SK-N-SH treated with all-trans-retinoic acid at 6 μM for 48 hours (cell line): ENCODE results near the gene HTT.

ENCODE experiments used
- ARNTL ChIP-seq: fragments of 450-650 bp; formaldehyde crosslinking; IDR thresholded peaks from 2 replicates; pipeline ENCODE4 v1.5.0; 2020; ENCODE audit warnings: low read depth, mild to moderate bottlenecking, moderate library complexity, borderline replicate concordance
- CREB5 ChIP-seq: fragments of 250-450 bp; sonication (Bioruptor Pico); IDR thresholded peaks from 2 replicates; pipeline ENCODE4 v1.5.1; 2020; ENCODE audit warnings: low read depth, mild to moderate bottlenecking, moderate library complexity
- CSDC2 ChIP-seq: fragments of 250-450 bp; sonication (Bioruptor Pico); IDR thresholded peaks from 2 replicates; pipeline ENCODE4 v1.5.0; 2020; ENCODE audit warnings: mild to moderate bottlenecking, moderate library complexity
- CSRNP3 ChIP-seq: fragments of 250-450 bp; sonication (Bioruptor Pico); IDR thresholded peaks from 2 replicates; pipeline ENCODE4 v1.5.1; 2021; ENCODE audit warnings: mild to moderate bottlenecking, moderate library complexity
- ESRRG ChIP-seq: fragments of 250-450 bp; sonication (Bioruptor Pico); IDR thresholded peaks from 2 replicates; pipeline ENCODE4 v1.6.1; 2021; ENCODE audit warnings: mild to moderate bottlenecking
- GLIS3 ChIP-seq: fragments of 250-450 bp; sonication (Bioruptor Pico); IDR thresholded peaks from 2 replicates; pipeline ENCODE4 v1.5.0; 2020; ENCODE audit warnings: mild to moderate bottlenecking, moderate library complexity
- OSR1 ChIP-seq: fragments of 250-450 bp; sonication (Bioruptor Pico); IDR thresholded peaks from 2 replicates; pipeline ENCODE4 v1.8.0; 2022; ENCODE audit warnings: moderate library complexity, mild to moderate bottlenecking, inconsistent platforms
- PATZ1 ChIP-seq: fragments of 250-450 bp; sonication (Bioruptor Pico); IDR thresholded peaks from 2 replicates; pipeline ENCODE4 v1.8.0; 2020; ENCODE audit warnings: mild to moderate bottlenecking, moderate library complexity, borderline replicate concordance
- POU6F1 ChIP-seq: fragments of 250-450 bp; sonication (Bioruptor Pico); IDR thresholded peaks from 2 replicates; pipeline ENCODE4 v1.8.0; 2021; ENCODE audit warnings: low read depth, mild to moderate bottlenecking, moderate library complexity, borderline replicate concordance
- PPARA ChIP-seq: fragments of 250-450 bp; sonication (Bioruptor Pico); IDR thresholded peaks from 2 replicates; pipeline ENCODE4 v1.5.0; 2020; ENCODE audit warnings: mild to moderate bottlenecking, borderline replicate concordance
- TCF4 ChIP-seq: fragments of 250-450 bp; sonication (Bioruptor Pico); IDR thresholded peaks from 2 replicates; pipeline ENCODE4 v1.8.0; 2021; ENCODE audit warnings: mild to moderate bottlenecking, moderate library complexity, borderline replicate concordance
- TOX ChIP-seq: fragments of 250-450 bp; sonication (Bioruptor Pico); IDR thresholded peaks from 2 replicates; pipeline ENCODE4 v1.8.0; 2021; ENCODE audit warnings: mild to moderate bottlenecking, moderate library complexity, borderline replicate concordance
- ZFP3 ChIP-seq: fragments of 250-450 bp; sonication (Bioruptor Pico); IDR thresholded peaks from 2 replicates; pipeline ENCODE4 v1.5.0; 2020; ENCODE audit warnings: mild to moderate bottlenecking, moderate library complexity
- ZNF565 ChIP-seq: fragments of 450-650 bp; formaldehyde crosslinking; conservative IDR thresholded peaks from 2 replicates; pipeline ENCODE4 v1.5.0; 2020; ENCODE audit warnings: low read depth, mild to moderate bottlenecking, moderate library complexity

- no peak for TF ChIP-seq ARNTL (CRISPR knock-in tag)
- TF ChIP-seq ZFP3 (CRISPR knock-in tag) = no peak
- no peak for TF ChIP-seq PATZ1 (CRISPR knock-in tag)
- no peak for TF ChIP-seq OSR1 (CRISPR knock-in tag)
- no peak for TF ChIP-seq TCF4 (CRISPR knock-in tag)
- TF ChIP-seq CSDC2 = no peak
- TF ChIP-seq CREB5 = no peak
- no peak for TF ChIP-seq ESRRG (CRISPR knock-in tag)
- TF ChIP-seq POU6F1 (CRISPR knock-in tag) = no peak
- no peak for TF ChIP-seq CSRNP3 (CRISPR knock-in tag)
- no peak for TF ChIP-seq TOX (CRISPR knock-in tag)
- no peak for TF ChIP-seq PPARA (CRISPR knock-in tag)
- no peak for TF ChIP-seq ZNF565 (CRISPR knock-in tag)
- no peak for TF ChIP-seq GLIS3 (CRISPR knock-in tag)
These were observed 39.2 kb upstream of the HTT start for GRCh38 chr4:3035249-3035648.
